Measurements from ENCODE around the gene ST8SIA6.

DNA sequence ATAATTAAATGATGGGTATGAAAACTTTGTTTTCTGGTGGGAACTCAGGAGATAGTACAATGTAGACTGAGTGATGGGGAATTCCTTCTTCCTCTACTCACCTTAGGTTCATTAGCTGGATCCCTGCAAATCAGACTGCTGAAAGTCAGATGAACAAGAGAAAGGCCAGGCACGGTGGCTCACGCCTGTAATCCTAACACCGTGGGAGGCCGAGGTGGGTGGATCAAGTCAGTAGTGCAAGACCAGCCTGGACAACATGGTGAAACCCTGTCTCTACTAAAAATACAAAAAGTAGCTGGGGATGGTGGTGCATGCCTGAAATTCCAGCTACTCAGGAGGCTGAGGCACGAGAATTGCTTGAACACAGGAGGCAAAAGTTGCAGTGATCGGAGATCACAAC lies 28.7 kb upstream of the ST8SIA6 start:
- TF ChIP-seq, protein P1, sequence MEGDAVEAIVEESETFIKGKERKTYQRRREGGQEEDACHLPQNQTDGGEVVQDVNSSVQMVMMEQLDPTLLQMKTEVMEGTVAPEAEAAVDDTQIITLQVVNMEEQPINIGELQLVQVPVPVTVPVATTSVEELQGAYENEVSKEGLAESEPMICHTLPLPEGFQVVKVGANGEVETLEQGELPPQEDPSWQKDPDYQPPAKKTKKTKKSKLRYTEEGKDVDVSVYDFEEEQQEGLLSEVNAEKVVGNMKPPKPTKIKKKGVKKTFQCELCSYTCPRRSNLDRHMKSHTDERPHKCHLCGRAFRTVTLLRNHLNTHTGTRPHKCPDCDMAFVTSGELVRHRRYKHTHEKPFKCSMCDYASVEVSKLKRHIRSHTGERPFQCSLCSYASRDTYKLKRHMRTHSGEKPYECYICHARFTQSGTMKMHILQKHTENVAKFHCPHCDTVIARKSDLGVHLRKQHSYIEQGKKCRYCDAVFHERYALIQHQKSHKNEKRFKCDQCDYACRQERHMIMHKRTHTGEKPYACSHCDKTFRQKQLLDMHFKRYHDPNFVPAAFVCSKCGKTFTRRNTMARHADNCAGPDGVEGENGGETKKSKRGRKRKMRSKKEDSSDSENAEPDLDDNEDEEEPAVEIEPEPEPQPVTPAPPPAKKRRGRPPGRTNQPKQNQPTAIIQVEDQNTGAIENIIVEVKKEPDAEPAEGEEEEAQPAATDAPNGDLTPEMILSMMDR (IDR thresholded peaks at IDR 0.05): no peak
- TF ChIP-seq POLR2A (IDR thresholded peaks at IDR 0.05): no peak
